Measurements from ENCODE around the gene GGTA1.

DNA sequence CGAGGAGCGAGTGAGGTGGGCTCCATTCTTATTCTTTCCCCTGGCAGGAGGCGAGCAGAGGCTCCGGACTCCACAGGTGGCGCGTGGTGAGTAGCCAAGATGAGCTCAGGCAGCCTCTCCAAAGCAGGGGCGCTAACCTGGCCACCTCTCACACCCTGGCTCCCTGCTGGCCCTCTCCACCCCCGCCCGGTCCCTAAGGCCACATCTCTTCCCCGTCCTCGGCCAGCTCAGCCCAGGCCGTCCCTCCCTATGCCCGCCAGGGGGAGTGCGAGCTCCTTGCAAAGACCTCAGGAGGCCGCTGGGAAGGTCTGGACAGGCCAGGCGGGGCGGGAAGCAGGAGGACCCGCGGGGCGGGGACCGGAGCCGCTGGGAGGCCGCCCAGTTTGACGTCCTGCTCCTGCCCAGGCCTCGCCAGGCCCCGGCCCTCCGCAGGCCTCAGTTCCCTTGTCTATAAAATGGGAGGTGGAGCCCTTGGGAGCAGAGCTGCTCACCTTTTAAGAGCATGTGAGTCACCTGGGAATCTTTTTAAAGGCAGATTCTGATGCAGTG, 46.3 kb upstream of the GGTA1 start:
- no peak for TF ChIP-seq YY1 (IDR thresholded peaks at IDR 0.05; ENCODE audit: low read depth)
- no peak for TF ChIP-seq CEBPB (IDR thresholded peaks at IDR 0.05)
- peak; percentile 54; the same call in 1 of the 2 replicates for TF ChIP-seq EGR1 (IDR thresholded peaks at IDR 0.05)
- no peak for TF ChIP-seq EP300 (IDR thresholded peaks at IDR 0.05; ENCODE audit: borderline replicate concordance)
- TF ChIP-seq REST (IDR thresholded peaks at IDR 0.05; ENCODE audit: low read depth) = no peak
- TF ChIP-seq RAD21 (IDR thresholded peaks at IDR 0.05; ENCODE audit: low read depth) = peak; percentile 97
- TF ChIP-seq FOXM1 (IDR thresholded peaks at IDR 0.05; ENCODE audit: borderline replicate concordance, low read depth) = no peak
- no peak for TF ChIP-seq TCF12 (IDR thresholded peaks at IDR 0.05; ENCODE audit: low read depth)

Data from Ishikawa (cell line).